GM23248 (cell line): ENCODE data around the gene CD300LD. TPM values are rescaled to one million over a fixed set of nuclear protein-coding genes. Genes with fewer than 3 reads are reported as not detected.

Experiments
- DNase-seq: peaks from one replicate; pipeline ENCODE4 v3.0.0-alpha.2; 2015
- H2AFZ ChIP-seq: fragments of 200-600 bp; sonication (generic); 2 replicates; pipeline ENCODE4 v1.6.1; 2016; ENCODE audit warnings: antibody characterized with exemption
- H3F3A ChIP-seq: fragments of 200-600 bp; sonication (generic); 2 replicates; pipeline ENCODE4 v1.6.1; 2016; ENCODE audit warnings: mild to moderate bottlenecking, antibody characterized with exemption, mixed run types; ENCODE audit not compliant: insufficient read depth
- H3K27ac ChIP-seq: fragments of 200-600 bp; sonication (generic); 2 replicates; pipeline ENCODE4 v1.5.1; 2016; ENCODE audit warnings: mild to moderate bottlenecking
- H3K27me3 ChIP-seq: fragments of 200-600 bp; sonication (generic); replicated peaks from 2 replicates; pipeline ENCODE4 v1.6.1; 2016; ENCODE audit warnings: mild to moderate bottlenecking; ENCODE audit not compliant: insufficient read depth
- H3K36me3 ChIP-seq: fragments of 200-600 bp; sonication (generic); 2 replicates; pipeline ENCODE4 v1.6.1; 2016; ENCODE audit warnings: low read depth, mild to moderate bottlenecking
- H3K4me1 ChIP-seq: fragments of 200-600 bp; sonication (generic); 2 replicates; pipeline ENCODE4 v1.6.1; 2016; ENCODE audit warnings: mild to moderate bottlenecking; ENCODE audit not compliant: insufficient read depth
- H3K4me2 ChIP-seq: fragments of 200-600 bp; sonication (generic); one replicate; pipeline ENCODE4 v1.6.1; 2016; ENCODE audit warnings: mild to moderate bottlenecking; ENCODE audit not compliant: unreplicated experiment
- H3K4me3 ChIP-seq: fragments of 200-600 bp; sonication (generic); 2 replicates; pipeline ENCODE4 v1.5.1; 2016; ENCODE audit warnings: mild to moderate bottlenecking
- H3K79me2 ChIP-seq: fragments of 200-600 bp; sonication (generic); 2 replicates; pipeline ENCODE4 v1.6.1; 2016; ENCODE audit warnings: mild to moderate bottlenecking; ENCODE audit not compliant: insufficient read depth
- H3K9ac ChIP-seq: fragments of 200-600 bp; sonication (generic); 2 replicates; pipeline ENCODE4 v1.6.1; 2016; ENCODE audit warnings: mild to moderate bottlenecking
- H3K9me2 ChIP-seq: fragments of 200-600 bp; sonication (generic); 2 replicates; pipeline ENCODE4 v1.6.1; 2016; ENCODE audit warnings: mixed run types, mild to moderate bottlenecking, moderate library complexity; ENCODE audit not compliant: insufficient read depth
- H3K9me3 ChIP-seq: fragments of 200-600 bp; sonication (generic); one replicate; pipeline ENCODE4 v1.6.1; 2017; ENCODE audit warnings: low read depth
- H4K20me1 ChIP-seq: fragments of 200-600 bp; sonication (generic); 2 replicates; pipeline ENCODE4 v1.6.0; 2016; ENCODE audit not compliant: insufficient read depth
- EZH2 ChIP-seq: fragments of 200-600 bp; sonication (generic); IDR thresholded peaks from 2 replicates; pipeline ENCODE4 v1.6.1; 2018; ENCODE audit warnings: antibody characterized with exemption, mild to moderate bottlenecking; ENCODE audit not compliant: insufficient read depth, poor library complexity, severe bottlenecking
- EZH2phosphoT487 ChIP-seq: fragments of 200-600 bp; sonication (generic); IDR thresholded peaks from 2 replicates; pipeline ENCODE4 v1.6.1; 2018; ENCODE audit warnings: antibody characterized with exemption, moderate library complexity, mild to moderate bottlenecking, low read depth; ENCODE audit not compliant: insufficient read depth
- WGBS, 2 experiments: methylation state at CpG; one replicate each; pipeline ENCODE4 v1.1.6; 2015 to 2017; ENCODE audit warnings: low lambda C conversion rate in 2 of 2, low coverage in 1 of 2; ENCODE audit errors: missing lambda C conversion rate in 2 of 2; 5-methylcytosine and 5-hydroxymethylcytosine counted together
- in situ Hi-C: fragments of 300-500 bp; cut with MboI; formaldehyde crosslinking; loops from 2 replicates; pipeline ENCODE4 v1.15.0; 2020
- polyA plus RNA-seq: library from polyadenylated mRNA; unstranded; fragments of >200 nt; fragmentation: Nextera tagmentation; extraction: Ambion mirVana; gene quantifications from 2 replicates; pipeline ENCODE4 v1.2.1, GENCODE V29; 2016
- total RNA-seq: library from RNA; depleted of rRNA; stranded (reverse); fragments of >200 nt; shearing (Covaris generic); gene quantifications from 2 replicates; pipeline ENCODE4 v1.2.3, GENCODE V29; 2014

CD300LD gene
- total and polyA plus RNA-seq, 2 experiments from 2014 or later: not detected

DNA sequence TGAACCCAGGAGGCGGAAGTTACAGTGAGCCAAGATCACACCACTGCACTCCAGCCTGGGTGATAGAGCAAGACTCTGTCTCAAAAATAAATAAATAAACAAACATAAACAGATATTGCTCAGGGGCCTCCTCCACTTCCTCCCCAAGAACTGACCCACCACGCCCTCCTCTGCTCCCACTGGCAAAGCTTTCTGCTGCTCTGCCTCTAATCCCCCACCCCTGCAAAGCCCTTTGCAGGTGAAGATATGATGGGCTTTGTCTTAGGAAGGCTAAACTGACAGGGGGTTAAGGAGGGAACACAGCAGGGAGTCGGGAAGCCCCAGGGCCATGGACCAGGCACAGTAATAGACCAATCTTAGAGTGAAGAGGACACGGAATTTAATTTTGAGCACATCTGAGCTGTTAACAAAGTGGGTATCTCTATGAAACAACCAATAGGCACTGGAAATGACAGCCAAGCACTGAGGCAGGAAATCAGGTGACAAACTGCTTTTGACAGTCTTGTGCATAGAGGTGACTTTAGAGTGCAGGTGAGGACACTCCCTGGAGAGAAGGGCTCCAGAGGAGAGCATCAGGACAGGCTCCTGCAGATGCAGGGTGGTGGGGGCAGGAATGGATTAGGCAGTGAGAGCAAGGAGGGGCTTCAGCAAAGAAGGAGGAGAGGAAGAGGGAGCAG lies 6.4 kb upstream of the CD300LD start:
- Histone ChIP-seq H3F3A (no peaks in the 10 kb centered on the region), H3K27ac (no peak overlapping the region), H3K9me3 (no peaks in the 10 kb centered on the region), H3K4me3 (no peak overlapping the region), H3K4me1 (no peaks in the 10 kb centered on the region), H3K27me3 (peaks cover 23% of the 10 kb centered on the region), H3K79me2 (no peaks in the 10 kb centered on the region), H3K9me2 (no peaks in the 10 kb centered on the region), H3K4me2 (no peak overlapping the region), H3K36me3 (no peaks in the 10 kb centered on the region), H3K9ac (no peak overlapping the region), H2AFZ (no peak overlapping the region), H4K20me1 (no peaks in the 10 kb centered on the region)
- DNase-seq: no peak
- in situ Hi-C loops: no loop called here
- TF ChIP-seq EZH2phosphoT487 (no peak), EZH2 (no peak)
- 55 to 57% methylated on average over 4 of the region's 4 CpGs for WGBS, 2 experiments

DNA sequence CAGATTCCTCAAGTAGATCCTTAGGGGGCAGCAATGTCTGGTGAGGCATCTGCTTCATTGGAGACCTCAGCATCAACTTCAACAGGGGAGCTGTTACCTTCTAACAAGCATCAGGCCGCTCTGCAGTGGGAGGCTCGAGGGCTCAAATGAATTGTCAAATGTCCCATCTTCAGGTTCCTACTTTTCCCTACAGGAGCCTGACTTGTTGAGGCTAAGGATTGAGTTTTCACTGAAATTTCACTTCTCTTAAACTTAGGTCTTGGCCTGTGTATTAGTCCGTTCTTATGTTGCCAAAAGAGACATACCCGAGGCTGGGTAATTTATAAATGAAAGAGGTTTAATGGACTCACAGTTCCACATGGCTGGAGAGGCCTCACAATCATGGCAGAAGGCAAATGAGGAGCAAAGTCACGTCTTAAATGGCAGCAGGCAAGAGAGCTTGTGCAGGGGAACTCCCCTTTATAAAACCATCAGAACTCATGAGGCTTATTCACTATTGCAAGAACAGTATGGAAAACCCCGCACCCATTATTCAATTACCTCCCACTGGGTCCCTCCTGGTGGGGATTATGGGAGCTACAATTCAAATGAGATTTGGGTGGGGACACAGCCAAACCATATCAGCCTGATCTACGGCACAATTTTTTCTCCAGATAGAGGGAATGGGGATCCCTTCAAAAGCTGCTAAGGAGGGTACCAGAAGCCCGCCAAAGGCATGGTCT lies 5.1 kb upstream of the CD300LD start:
- H3K36me3 ChIP-seq: no peaks in the 10 kb centered on the region
- no peak overlapping the region for H3K4me3 ChIP-seq
- peaks cover 28% of the 10 kb centered on the region for H3K27me3 ChIP-seq
- in situ Hi-C loops: no loop called here
- no peaks in the 10 kb centered on the region for H3F3A ChIP-seq
- TF ChIP-seq EZH2: no peak
- TF ChIP-seq EZH2phosphoT487: no peak
- no peaks in the 10 kb centered on the region for H3K9me3 ChIP-seq
- no peak for DNase-seq
- H3K9ac ChIP-seq: no peak overlapping the region
- H2AFZ ChIP-seq: no peak overlapping the region
- H3K4me1 ChIP-seq: no peaks in the 10 kb centered on the region
- 30 to 34% methylated on average over 8 of the region's 8 CpGs for WGBS, 2 experiments
- H3K9me2 ChIP-seq: no peaks in the 10 kb centered on the region
- H4K20me1 ChIP-seq: no peaks in the 10 kb centered on the region
- H3K79me2 ChIP-seq: no peaks in the 10 kb centered on the region
- no peak overlapping the region for H3K4me2 ChIP-seq
- H3K27ac ChIP-seq: no peak overlapping the region

DNA sequence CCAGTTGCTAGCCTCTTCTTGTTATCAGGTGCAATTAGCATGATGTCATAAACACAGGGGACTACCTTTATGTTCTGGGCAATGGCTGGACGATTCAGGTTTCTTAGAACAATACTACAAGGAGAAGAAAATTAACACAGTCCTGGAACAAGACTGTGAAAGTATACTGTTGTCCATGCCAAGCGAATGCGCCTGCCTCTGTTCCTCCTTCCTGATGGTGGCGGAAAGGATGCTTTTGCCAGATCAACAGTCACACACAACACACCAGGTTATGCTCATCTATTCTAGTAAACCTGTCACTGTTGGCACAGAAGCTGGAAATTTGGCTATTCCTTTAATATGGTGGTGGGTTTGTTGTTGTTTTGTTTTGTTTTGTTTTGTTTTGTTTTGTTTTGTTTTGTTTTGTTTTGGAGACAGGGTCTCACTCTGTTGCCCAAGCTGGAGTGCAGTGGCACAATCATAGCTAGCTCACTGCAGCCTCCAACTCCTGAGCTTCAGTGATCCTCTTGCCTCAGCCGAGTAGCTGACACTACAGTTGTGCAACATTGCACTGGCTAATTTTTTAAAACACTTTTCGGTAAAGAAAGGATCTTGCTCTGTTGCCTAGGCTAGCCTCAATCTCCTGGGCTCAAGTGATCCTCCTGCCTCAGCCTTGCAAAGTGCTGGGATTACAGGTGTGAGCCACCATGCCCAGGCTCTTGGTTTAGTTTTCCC lies 3.1 kb upstream of the CD300LD start:
- H3K9me2 ChIP-seq: no peaks in the 10 kb centered on the region
- H3K36me3 ChIP-seq: no peaks in the 10 kb centered on the region
- TF ChIP-seq EZH2phosphoT487 (no peak), EZH2 (no peak)
- H3K9ac ChIP-seq: no peak overlapping the region
- no peak overlapping the region for H3K27ac ChIP-seq
- H2AFZ ChIP-seq: no peak overlapping the region
- no peaks in the 10 kb centered on the region for H3K9me3 ChIP-seq
- H3F3A ChIP-seq: no peaks in the 10 kb centered on the region
- no peak overlapping the region for H3K4me3 ChIP-seq
- H3K4me1 ChIP-seq: no peaks in the 10 kb centered on the region
- 51 to 60% methylated on average over 6 of the region's 6 CpGs for WGBS, 2 experiments
- DNase-seq: no peak
- in situ Hi-C loops: no loop called here
- H3K27me3 ChIP-seq: peaks cover 24% of the 10 kb centered on the region
- no peaks in the 10 kb centered on the region for H3K79me2 ChIP-seq
- no peak overlapping the region for H3K4me2 ChIP-seq
- no peaks in the 10 kb centered on the region for H4K20me1 ChIP-seq

DNA sequence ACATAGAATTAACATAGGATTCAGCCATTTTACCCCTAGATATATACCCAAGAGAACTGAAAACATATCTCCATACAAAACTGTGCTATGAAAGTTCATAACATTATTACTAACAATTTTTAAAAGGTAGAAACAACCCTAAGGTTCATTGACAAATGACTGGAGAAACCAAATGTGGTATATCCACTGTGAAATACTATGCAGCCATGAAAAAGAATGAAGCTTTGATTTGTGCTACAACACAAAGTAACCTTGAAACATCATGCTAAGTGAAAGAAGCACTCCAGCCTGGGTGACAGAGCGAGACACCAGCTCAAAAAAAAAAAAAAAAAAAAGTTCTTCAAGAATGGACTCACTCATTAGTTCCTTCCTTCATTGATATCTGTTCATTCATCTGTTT lies 580 bp downstream of the CD300LD start:
- 13 to 29% methylated on average over 1 of the region's 1 CpG for WGBS, 2 experiments
- Histone ChIP-seq H3K27me3 (peaks cover 26% of the 10 kb centered on the region), H3K9me2 (no peaks in the 10 kb centered on the region), H3K9ac (no peak overlapping the region), H3K9me3 (no peaks in the 10 kb centered on the region), H3K4me1 (no peaks in the 10 kb centered on the region), H3K79me2 (no peaks in the 10 kb centered on the region), H3K4me2 (no peak overlapping the region), H4K20me1 (no peaks in the 10 kb centered on the region), H3K36me3 (no peaks in the 10 kb centered on the region), H3K27ac (no peak overlapping the region), H2AFZ (no peak overlapping the region), H3F3A (no peaks in the 10 kb centered on the region), H3K4me3 (no peak overlapping the region)
- in situ Hi-C loops: no loop called here
- no peak for DNase-seq
- no peak for TF ChIP-seq EZH2phosphoT487
- TF ChIP-seq EZH2: no peak
